Measurements from ENCODE around the gene SNPH.

Gene SNPH

DNA sequence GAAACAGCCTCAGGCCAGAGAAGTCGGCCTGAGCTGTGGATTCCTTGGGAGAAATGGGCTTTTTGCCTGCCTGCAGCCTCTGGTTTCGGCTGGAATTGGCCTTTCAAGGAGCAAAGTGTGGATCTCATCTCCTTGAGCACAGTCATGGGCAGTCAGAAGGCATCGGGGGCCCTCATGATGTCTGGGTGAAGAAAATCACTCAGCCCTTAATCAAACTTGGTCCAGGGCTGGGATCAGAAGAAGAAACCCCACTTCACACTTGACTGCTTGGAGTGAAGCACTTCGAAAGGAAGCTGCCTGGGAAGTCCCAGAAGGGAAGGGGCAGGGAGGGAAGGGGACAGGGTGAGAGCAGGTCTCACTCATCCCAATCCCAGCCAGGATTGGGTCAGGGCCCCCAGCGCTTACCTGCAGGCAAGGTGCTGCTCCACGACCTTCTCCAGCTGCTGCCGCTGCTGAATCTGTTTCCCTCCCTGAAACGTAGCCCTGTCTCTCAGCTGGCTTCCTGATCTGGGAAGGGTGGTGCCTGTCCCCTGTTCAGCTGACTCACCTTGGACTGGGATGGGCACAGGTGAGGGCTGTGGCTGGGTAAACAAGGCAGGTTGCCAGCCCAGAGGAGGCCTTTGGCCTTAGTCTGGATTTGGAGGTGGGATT, 62.7 kb downstream of the SNPH start, which contains the start of gene SDCBP2:
TSS of gene SDCBP2 (minus strand) at position 460 of the 651 bp plus-strand sequence. CDS start 8,723 bp downstream, outside the sequence.
- Histone ChIP-seq H3K36me3 (ENCODE audit: control insufficient read depth in 2 of 2, insufficient read depth in 1 of 2, low read length in 2 of 2) (peaks cover 12 to 47% of the 10 kb centered on the region in 2 experiments; a peak in 2 of 3 replicates), H3K9me3 (ENCODE audit: control insufficient read depth, insufficient read depth, low read depth, low read length) (no peaks in the 10 kb centered on the region), H3K27ac (ENCODE audit: extremely low read depth, low read depth, low read length) (no peak within 1 kb of the TSS), H3K4me1 (ENCODE audit: control insufficient read depth, insufficient read depth, low read length) (peaks cover 23% of the 10 kb centered on the region), H3K4me3 (ENCODE audit: low read depth, low read length) (no peak within 1 kb of the TSS)
- CTCF ChIA-PET = interaction anchor here (0.5 to 1.3 kb wide), 3 partner anchors 108 to 644 kb away, joined by 3 to 6 read pairs (median 3); no protein-coding TSS in a partner anchor
- POLR2A ChIA-PET = interaction anchor here (0.6 to 1.0 kb wide), 3 partner anchors 13 to 55 kb away, joined by 3 read pairs; no protein-coding TSS in a partner anchor
- TF ChIP-seq ZNF837 (tag by site-specific recombination; IDR thresholded peaks at IDR 0.05) = no peak
- TF ChIP-seq ZNF391 (tag by site-specific recombination; IDR thresholded peaks at IDR 0.05; ENCODE audit: borderline replicate concordance, low read depth) = no peak
- TF ChIP-seq ZNF830 (tag by site-specific recombination; IDR thresholded peaks at IDR 0.05; ENCODE audit: low read depth) = no peak
- TF ChIP-seq KLF16 (tag by site-specific recombination; IDR thresholded peaks at IDR 0.05) = no peak
- TF ChIP-seq, protein P1, sequence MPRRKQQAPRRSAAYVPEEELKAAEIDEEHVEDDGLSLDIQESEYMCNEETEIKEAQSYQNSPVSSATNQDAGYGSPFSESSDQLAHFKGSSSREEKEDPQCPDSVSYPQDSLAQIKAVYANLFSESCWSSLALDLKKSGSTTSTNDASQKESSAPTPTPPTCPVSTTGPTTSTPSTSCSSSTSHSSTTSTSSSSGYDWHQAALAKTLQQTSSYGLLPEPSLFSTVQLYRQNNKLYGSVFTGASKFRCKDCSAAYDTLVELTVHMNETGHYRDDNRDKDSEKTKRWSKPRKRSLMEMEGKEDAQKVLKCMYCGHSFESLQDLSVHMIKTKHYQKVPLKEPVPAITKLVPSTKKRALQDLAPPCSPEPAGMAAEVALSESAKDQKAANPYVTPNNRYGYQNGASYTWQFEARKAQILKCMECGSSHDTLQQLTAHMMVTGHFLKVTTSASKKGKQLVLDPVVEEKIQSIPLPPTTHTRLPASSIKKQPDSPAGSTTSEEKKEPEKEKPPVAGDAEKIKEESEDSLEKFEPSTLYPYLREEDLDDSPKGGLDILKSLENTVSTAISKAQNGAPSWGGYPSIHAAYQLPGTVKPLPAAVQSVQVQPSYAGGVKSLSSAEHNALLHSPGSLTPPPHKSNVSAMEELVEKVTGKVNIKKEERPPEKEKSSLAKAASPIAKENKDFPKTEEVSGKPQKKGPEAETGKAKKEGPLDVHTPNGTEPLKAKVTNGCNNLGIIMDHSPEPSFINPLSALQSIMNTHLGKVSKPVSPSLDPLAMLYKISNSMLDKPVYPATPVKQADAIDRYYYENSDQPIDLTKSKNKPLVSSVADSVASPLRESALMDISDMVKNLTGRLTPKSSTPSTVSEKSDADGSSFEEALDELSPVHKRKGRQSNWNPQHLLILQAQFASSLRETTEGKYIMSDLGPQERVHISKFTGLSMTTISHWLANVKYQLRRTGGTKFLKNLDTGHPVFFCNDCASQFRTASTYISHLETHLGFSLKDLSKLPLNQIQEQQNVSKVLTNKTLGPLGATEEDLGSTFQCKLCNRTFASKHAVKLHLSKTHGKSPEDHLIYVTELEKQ (tag by site-specific recombination; IDR thresholded peaks at IDR 0.05; ENCODE audit: borderline replicate concordance) = no peak
- TF ChIP-seq ZNF155 (tag by site-specific recombination; IDR thresholded peaks at IDR 0.05) = no peak
- TF ChIP-seq ZNF138 (tag by site-specific recombination; IDR thresholded peaks at IDR 0.05; ENCODE audit: borderline replicate concordance) = no peak
- TF ChIP-seq ZNF23 (tag by site-specific recombination; IDR thresholded peaks at IDR 0.05; ENCODE audit: borderline replicate concordance) = no peak
- TF ChIP-seq, protein P2, sequence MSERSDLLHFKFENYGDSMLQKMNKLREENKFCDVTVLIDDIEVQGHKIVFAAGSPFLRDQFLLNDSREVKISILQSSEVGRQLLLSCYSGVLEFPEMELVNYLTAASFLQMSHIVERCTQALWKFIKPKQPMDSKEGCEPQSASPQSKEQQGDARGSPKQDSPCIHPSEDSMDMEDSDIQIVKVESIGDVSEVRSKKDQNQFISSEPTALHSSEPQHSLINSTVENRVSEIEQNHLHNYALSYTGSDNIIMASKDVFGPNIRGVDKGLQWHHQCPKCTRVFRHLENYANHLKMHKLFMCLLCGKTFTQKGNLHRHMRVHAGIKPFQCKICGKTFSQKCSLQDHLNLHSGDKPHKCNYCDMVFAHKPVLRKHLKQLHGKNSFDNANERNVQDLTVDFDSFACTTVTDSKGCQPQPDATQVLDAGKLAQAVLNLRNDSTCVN (tag by site-specific recombination; optimal IDR thresholded peaks at IDR 0.05) = no peak
- TF ChIP-seq HOXD13 (CRISPR knock-in tag; IDR thresholded peaks at IDR 0.05; ENCODE audit: borderline replicate concordance) = no peak
- TF ChIP-seq ZNF248 (tag by site-specific recombination; IDR thresholded peaks at IDR 0.05) = no peak
- no peak for TF ChIP-seq ZNF211 (tag by site-specific recombination; IDR thresholded peaks at IDR 0.05; ENCODE audit: low read depth)
- TF ChIP-seq, protein P3, sequence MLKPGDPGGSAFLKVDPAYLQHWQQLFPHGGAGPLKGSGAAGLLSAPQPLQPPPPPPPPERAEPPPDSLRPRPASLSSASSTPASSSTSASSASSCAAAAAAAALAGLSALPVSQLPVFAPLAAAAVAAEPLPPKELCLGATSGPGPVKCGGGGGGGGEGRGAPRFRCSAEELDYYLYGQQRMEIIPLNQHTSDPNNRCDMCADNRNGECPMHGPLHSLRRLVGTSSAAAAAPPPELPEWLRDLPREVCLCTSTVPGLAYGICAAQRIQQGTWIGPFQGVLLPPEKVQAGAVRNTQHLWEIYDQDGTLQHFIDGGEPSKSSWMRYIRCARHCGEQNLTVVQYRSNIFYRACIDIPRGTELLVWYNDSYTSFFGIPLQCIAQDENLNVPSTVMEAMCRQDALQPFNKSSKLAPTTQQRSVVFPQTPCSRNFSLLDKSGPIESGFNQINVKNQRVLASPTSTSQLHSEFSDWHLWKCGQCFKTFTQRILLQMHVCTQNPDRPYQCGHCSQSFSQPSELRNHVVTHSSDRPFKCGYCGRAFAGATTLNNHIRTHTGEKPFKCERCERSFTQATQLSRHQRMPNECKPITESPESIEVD (tag by site-specific recombination; IDR thresholded peaks at IDR 0.05) = no peak
- TF ChIP-seq ZNF133 (tag by site-specific recombination; IDR thresholded peaks at IDR 0.05) = no peak
- TF ChIP-seq, protein P4, sequence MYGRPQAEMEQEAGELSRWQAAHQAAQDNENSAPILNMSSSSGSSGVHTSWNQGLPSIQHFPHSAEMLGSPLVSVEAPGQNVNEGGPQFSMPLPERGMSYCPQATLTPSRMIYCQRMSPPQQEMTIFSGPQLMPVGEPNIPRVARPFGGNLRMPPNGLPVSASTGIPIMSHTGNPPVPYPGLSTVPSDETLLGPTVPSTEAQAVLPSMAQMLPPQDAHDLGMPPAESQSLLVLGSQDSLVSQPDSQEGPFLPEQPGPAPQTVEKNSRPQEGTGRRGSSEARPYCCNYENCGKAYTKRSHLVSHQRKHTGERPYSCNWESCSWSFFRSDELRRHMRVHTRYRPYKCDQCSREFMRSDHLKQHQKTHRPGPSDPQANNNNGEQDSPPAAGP (tag by site-specific recombination; IDR thresholded peaks at IDR 0.05) = no peak
- TF ChIP-seq ZNF214 (tag by site-specific recombination; IDR thresholded peaks at IDR 0.05; ENCODE audit: borderline replicate concordance) = no peak
- TF ChIP-seq, protein P5, sequence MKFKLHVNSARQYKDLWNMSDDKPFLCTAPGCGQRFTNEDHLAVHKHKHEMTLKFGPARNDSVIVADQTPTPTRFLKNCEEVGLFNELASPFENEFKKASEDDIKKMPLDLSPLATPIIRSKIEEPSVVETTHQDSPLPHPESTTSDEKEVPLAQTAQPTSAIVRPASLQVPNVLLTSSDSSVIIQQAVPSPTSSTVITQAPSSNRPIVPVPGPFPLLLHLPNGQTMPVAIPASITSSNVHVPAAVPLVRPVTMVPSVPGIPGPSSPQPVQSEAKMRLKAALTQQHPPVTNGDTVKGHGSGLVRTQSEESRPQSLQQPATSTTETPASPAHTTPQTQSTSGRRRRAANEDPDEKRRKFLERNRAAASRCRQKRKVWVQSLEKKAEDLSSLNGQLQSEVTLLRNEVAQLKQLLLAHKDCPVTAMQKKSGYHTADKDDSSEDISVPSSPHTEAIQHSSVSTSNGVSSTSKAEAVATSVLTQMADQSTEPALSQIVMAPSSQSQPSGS (tag by site-specific recombination; IDR thresholded peaks at IDR 0.05; ENCODE audit: low read depth) = no peak
- TF ChIP-seq ZNF610 (tag by site-specific recombination; IDR thresholded peaks at IDR 0.05; ENCODE audit: borderline replicate concordance) = no peak
- TF ChIP-seq, protein P6, sequence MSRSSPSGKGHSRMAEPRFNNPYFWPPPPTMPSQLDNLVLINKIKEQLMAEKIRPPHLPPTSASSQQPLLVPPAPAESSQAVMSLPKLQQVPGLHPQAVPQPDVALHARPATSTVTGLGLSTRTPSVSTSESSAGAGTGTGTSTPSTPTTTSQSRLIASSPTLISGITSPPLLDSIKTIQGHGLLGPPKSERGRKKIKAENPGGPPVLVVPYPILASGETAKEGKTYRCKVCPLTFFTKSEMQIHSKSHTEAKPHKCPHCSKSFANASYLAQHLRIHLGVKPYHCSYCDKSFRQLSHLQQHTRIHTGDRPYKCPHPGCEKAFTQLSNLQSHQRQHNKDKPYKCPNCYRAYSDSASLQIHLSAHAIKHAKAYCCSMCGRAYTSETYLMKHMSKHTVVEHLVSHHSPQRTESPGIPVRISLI (tag by site-specific recombination; IDR thresholded peaks at IDR 0.05) = no peak
